K562 (cell line): Measurements from ENCODE around the gene MCCC2. TPM values are rescaled to one million over a fixed set of nuclear protein-coding genes. Genes with fewer than 3 reads are reported as not detected.

ENCODE experiments used
- ATAC-seq: fragments of 200-7000 bp; cut with Tn5 transposase; 3 replicates; pipeline ENCODE4 v1.9.1; 2020; ENCODE audit warnings: moderate library complexity
- BruUV-seq: library from RNA; stranded (reverse); fragments of 400-500 nt; replicated peaks from 2 replicates; lab custom pipeline; 2021; lab: Mats Ljungman, UMichigan
- CTCF ChIA-PET: fragments of 300-600 bp; formaldehyde crosslinking; extraction: SDS; loops from one replicate; lab custom pipeline; 2021; ENCODE audit warnings: low intra/inter-chr PET ratio; lab: Yijun Ruan, JAX
- POLR2A ChIA-PET: fragments of 300-600, 350-650 bp; sonication (Branson Sonifier 250); formaldehyde crosslinking; extraction: SDS; loops from one replicate; lab custom pipeline; 2021; ENCODE audit warnings: antibody characterized with exemption, inconsistent platforms; lab: Yijun Ruan, JAX
- DNase-seq, 4 experiments: peaks; one replicate each; pipeline versions ENCODE4 v3.0.0 to v3.0.0-alpha.2; 2011 to 2018; ENCODE audit warnings: low spot score in 3 of 4, mixed read lengths in 3 of 4; ENCODE audit errors: extremely low read depth in 1 of 4
- FAIRE-seq: peaks from 2 replicates; lab custom pipeline; 2011; peaks lifted over from hg19 to GRCh38; lab: Jason Lieb, UNC
- H2AFZ ChIP-seq: 2 replicates; pipeline ENCODE4 v1.6.0; 2011; ENCODE audit warnings: low read depth, low read length, control low read depth, inconsistent platforms
- H3K27ac ChIP-seq: fragments of 200-600 bp; 3 replicates; pipeline ENCODE4 v1.8.0; 2011; ENCODE audit warnings: low read depth, mild to moderate bottlenecking, control low read depth, inconsistent platforms, low read length, moderate library complexity, mixed read lengths; ENCODE audit errors: extremely low read depth
- H3K27me3 ChIP-seq, 2 experiments: fragments of 300-600 bp in 1 of 2; 2 replicates in 1 of 2; 3 replicates in 1 of 2; pipeline versions ENCODE4 v1.6.0 to v1.8.0; 2011; ENCODE audit warnings: inconsistent platforms in 2 of 2, low read length in 2 of 2, mild to moderate bottlenecking in 1 of 2, mixed read lengths in 1 of 2, moderate library complexity in 1 of 2; ENCODE audit not compliant: control insufficient read depth in 2 of 2, insufficient read depth in 2 of 2
- H3K36me3 ChIP-seq: fragments of 300-600 bp; 3 replicates; pipeline ENCODE4 v1.8.0; 2011; ENCODE audit warnings: mild to moderate bottlenecking, low read length, inconsistent platforms; ENCODE audit not compliant: control insufficient read depth, insufficient read depth
- H3K4me1 ChIP-seq, 2 experiments: fragments of 200-600 bp in 1 of 2; replicated peaks in 1 of 2; 2 replicates in 1 of 2; 3 replicates in 1 of 2; pipeline versions ENCODE4 v1.5.1 to v1.8.0; 2011; ENCODE audit warnings: inconsistent platforms in 2 of 2, low read length in 2 of 2, mild to moderate bottlenecking in 1 of 2, mixed read lengths in 1 of 2, moderate library complexity in 1 of 2; ENCODE audit not compliant: control insufficient read depth in 2 of 2, insufficient read depth in 2 of 2
- H3K4me2 ChIP-seq: 2 replicates; pipeline ENCODE4 v1.6.1; 2011; ENCODE audit warnings: low read length, control low read depth, inconsistent platforms, mixed read lengths; ENCODE audit not compliant: insufficient read depth
- H3K4me3 ChIP-seq: fragments of 200-600 bp; sonication (generic), shearing (Covaris generic); 2 replicates; pipeline ENCODE4 v1.5.1; 2016; ENCODE audit warnings: control low read depth, inconsistent platforms
- H3K79me2 ChIP-seq: fragments of 200-600 bp; 3 replicates; pipeline ENCODE4 v1.8.0; 2011; ENCODE audit warnings: low read length, inconsistent platforms; ENCODE audit not compliant: control insufficient read depth, insufficient read depth
- H3K9ac ChIP-seq, 2 experiments: 2 replicates each; pipeline versions ENCODE4 v1.6.0 to v1.6.1; 2011; ENCODE audit warnings: low read depth in 2 of 2, low read length in 2 of 2, control low read depth in 1 of 2, inconsistent platforms in 1 of 2, mild to moderate bottlenecking in 1 of 2, mixed read lengths in 1 of 2; ENCODE audit not compliant: insufficient read depth in 1 of 2
- H3K9me1 ChIP-seq: one replicate; pipeline ENCODE4 v1.6.0; 2011; ENCODE audit warnings: inconsistent platforms, mild to moderate bottlenecking, low read length, moderate library complexity; ENCODE audit not compliant: control insufficient read depth, insufficient read depth
- H3K9me3 ChIP-seq: replicated peaks from 2 replicates; pipeline ENCODE4 v1.5.1; 2011; ENCODE audit warnings: low read depth, low read length, inconsistent platforms; ENCODE audit not compliant: control insufficient read depth, insufficient read depth
- H4K20me1 ChIP-seq: replicated peaks from 2 replicates; pipeline ENCODE4 v1.6.1; 2011; ENCODE audit warnings: low read length, inconsistent platforms, mixed read lengths; ENCODE audit not compliant: control insufficient read depth, insufficient read depth
- BRF1 ChIP-seq: IDR thresholded peaks from 3 replicates; pipeline ENCODE4 v1.6.1; 2011; ENCODE audit warnings: borderline replicate concordance, mild to moderate bottlenecking; ENCODE audit not compliant: insufficient read length; ENCODE audit errors: extremely low read depth
- CTCFL ChIP-seq: IDR thresholded peaks from 2 replicates; pipeline ENCODE4 v1.6.1; 2011; ENCODE audit warnings: borderline replicate concordance, low read depth, mild to moderate bottlenecking, moderate library complexity, low read length; ENCODE audit not compliant: insufficient read depth, poor library complexity, severe bottlenecking
- ESRRA ChIP-seq: fragments of 450-650 bp; IDR thresholded peaks from 2 replicates; pipeline ENCODE4 v1.6.1; 2014; ENCODE audit warnings: low read depth, mild to moderate bottlenecking, moderate library complexity, borderline replicate concordance
- KLF16 ChIP-seq: IDR thresholded peaks from 2 replicates; pipeline ENCODE4 v1.6.1; 2016; ENCODE audit warnings: antibody characterized with exemption
- RAD21 ChIP-seq, 2 experiments: fragments of 250-450 bp in 1 of 2; fragments of 450-650 bp in 1 of 2; sonication (Bioruptor Pico) in 1 of 2; formaldehyde crosslinking in 1 of 2; IDR thresholded peaks in 1 of 2; conservative IDR thresholded peaks in 1 of 2; 2 replicates each; pipeline versions ENCODE4 v1.4.0 to v1.8.0; 2020 to 2022; ENCODE audit warnings: mild to moderate bottlenecking in 2 of 2, moderate library complexity in 1 of 2
- ZKSCAN8 ChIP-seq: fragments of 200-800 bp; sonication (Bioruptor generic); IDR thresholded peaks from 2 replicates; pipeline ENCODE4 v1.6.1; 2016; ENCODE audit warnings: missing genetic modification characterization, missing compliant biosample characterization
- ZNF134 ChIP-seq: fragments of 250-450 bp; sonication (Bioruptor Pico); conservative IDR thresholded peaks from 2 replicates; pipeline ENCODE4 v1.4.0; 2020
- ZNF589 ChIP-seq: fragments of 200-800 bp; sonication (Bioruptor generic); IDR thresholded peaks from 2 replicates; pipeline ENCODE4 v1.6.1; 2016; ENCODE audit warnings: low read depth, missing genetic modification characterization, missing compliant biosample characterization
- WGBS: fragments of 100-300 bp; shearing (Covaris generic); methylation state at CpG from one replicate; pipeline ENCODE4 v1.1.6; 2016; ENCODE audit warnings: low coverage, mixed read lengths; ENCODE audit not compliant: insufficient coverage; ENCODE audit errors: missing lambda C conversion rate; 5-methylcytosine and 5-hydroxymethylcytosine counted together
- in situ Hi-C: fragments of 300-500 bp; cut with MboI; formaldehyde crosslinking; loops from 4 replicates; pipeline ENCODE4 v1.15.0; 2018; ENCODE audit warnings: inconsistent platforms, mixed read lengths
- intact Hi-C: fragments of 100-400 bp; cut with micrococcal nuclease; formaldehyde crosslinking; loops from 2 replicates; pipeline ENCODE4 v1.14.2; 2022
- polyA plus RNA-seq, 8 experiments: library from polyadenylated mRNA; depleted of rRNA in 4 of 8; stranded (reverse) in 5 of 8; unstranded in 3 of 8; fragments of >200 nt; fragmentation: Nextera tagmentation in 2 of 8; fragmentation: Illumina TruSeq in 1 of 8; extraction: Ambion mirVana in 2 of 8; extraction: Trizol in 1 of 8; gene quantifications; 2 replicates each; pipeline versions ENCODE4 v1.2.1 to v1.2.3, GENCODE V29; 2011 to 2014; ENCODE audit warnings: inconsistent platforms in 1 of 8, missing spikeins in 1 of 8
- total RNA-seq, 7 experiments: library from RNA; depleted of rRNA in 6 of 7; stranded (reverse); fragments of >200 nt in 6 of 7; fragmentation: Illumina TruSeq in 2 of 7; extraction: Trizol in 2 of 7; gene quantifications; 2 replicates each; pipeline versions ENCODE4 v1.2.1 to v1.2.3, GENCODE V29; 2011 to 2021; ENCODE audit warnings: low replicate concordance in 1 of 7
- TF ChIP-seq, protein P1 (sequence below), 3 experiments: IDR thresholded peaks in 2 of 3; conservative IDR thresholded peaks in 1 of 3; 2 replicates each; pipeline ENCODE4 v1.5.1; 2011 to 2012; ENCODE audit warnings: low read length in 3 of 3, mild to moderate bottlenecking in 3 of 3, control low read depth in 2 of 3, improper control_type of control experiment in 1 of 3, inconsistent platforms in 1 of 3, low read depth in 1 of 3, mixed read lengths in 1 of 3, moderate library complexity in 1 of 3; ENCODE audit not compliant: insufficient read depth in 2 of 3

The MCCC2 gene
- total and polyA plus RNA-seq, 9 of the 15 experiments (the other 6 are each of a cell fraction or from before 2014, with no cell fraction given): 17.1 to 77.9 (median 52.5) TPM

DNA sequence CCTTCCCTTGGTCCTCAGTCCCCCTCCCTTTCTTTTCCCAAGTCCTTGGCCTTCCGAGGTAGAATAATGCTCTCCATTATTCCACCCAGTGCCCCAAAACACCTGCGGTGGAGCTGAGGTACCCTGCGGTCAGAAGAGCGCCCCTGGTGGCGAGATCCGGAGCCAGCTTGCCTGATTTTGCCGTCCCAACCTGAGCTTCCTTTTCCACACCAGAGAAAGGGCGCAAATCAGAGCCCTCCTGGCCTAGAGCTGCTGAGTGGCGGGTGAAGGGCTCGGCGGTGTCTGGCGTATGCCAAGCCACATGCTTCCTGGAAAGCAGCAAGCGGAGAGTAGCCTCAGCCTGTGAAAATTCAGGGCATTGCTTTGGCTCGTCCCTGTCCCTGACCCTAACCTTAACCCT is 110.8 kb downstream of the MCCC2 start:
- Histone ChIP-seq H3K4me1 (no peaks in the 10 kb centered on the region), H2AFZ (peak overlapping the region; percentile 53), H4K20me1 (no peaks in the 10 kb centered on the region), H3K9me1 (no peaks in the 10 kb centered on the region), H3K4me3 (no peak overlapping the region), H3K9me3 (no peaks in the 10 kb centered on the region), H3K27me3 (peaks cover 10 to 19% of the 10 kb centered on the region in 2 experiments; a peak in 4 of 5 replicates), H3K4me2 (peak overlapping the region; percentile 56), H3K9ac (0 out of 4 replicates have a peak overlapping the region, but pooled peaks of 1 of the 2 experiments have one; percentile 21), H3K79me2 (no peaks in the 10 kb centered on the region), H3K36me3 (no peaks in the 10 kb centered on the region), H3K27ac (no peak overlapping the region)
- 9% methylated on average over 12 of the region's 14 CpGs for WGBS
- intact Hi-C loops: no loop called here
- FAIRE-seq: peak; percentile 44
- in situ Hi-C loops: no loop called here
- ChIA-PET POLR2A (interaction anchor here (0.6 to 1.0 kb wide), 5 partner anchors 12 to 35 kb away, joined by 3 to 6 read pairs (median 3); no protein-coding TSS in a partner anchor), CTCF (no interaction called here)
- peak; percentile 93 for ATAC-seq
- no TSS peak for BruUV-seq
- peak; percentile 61 to 68 (median 66) for DNase-seq
- TF ChIP-seq CTCFL (peak; percentile 56), BRF1 (no peak), RAD21 (CRISPR knock-in tag; conservative IDR thresholded peaks at IDR 0.05 in 1 of 2, IDR thresholded peaks at IDR 0.05 in 1 of 2) (peak in 1 of 2 experiments; percentile 30; a peak in 2 of 4 replicates), ZKSCAN8 (CRISPR knock-in tag) (no peak), ZNF134 (CRISPR knock-in tag) (no peak), ZNF589 (no peak), KLF16 (peak; percentile 21; the same call in 1 of the 2 replicates), ESRRA (peak; percentile 68; the same call in 1 of the 2 replicates)
- TF ChIP-seq, protein P1, sequence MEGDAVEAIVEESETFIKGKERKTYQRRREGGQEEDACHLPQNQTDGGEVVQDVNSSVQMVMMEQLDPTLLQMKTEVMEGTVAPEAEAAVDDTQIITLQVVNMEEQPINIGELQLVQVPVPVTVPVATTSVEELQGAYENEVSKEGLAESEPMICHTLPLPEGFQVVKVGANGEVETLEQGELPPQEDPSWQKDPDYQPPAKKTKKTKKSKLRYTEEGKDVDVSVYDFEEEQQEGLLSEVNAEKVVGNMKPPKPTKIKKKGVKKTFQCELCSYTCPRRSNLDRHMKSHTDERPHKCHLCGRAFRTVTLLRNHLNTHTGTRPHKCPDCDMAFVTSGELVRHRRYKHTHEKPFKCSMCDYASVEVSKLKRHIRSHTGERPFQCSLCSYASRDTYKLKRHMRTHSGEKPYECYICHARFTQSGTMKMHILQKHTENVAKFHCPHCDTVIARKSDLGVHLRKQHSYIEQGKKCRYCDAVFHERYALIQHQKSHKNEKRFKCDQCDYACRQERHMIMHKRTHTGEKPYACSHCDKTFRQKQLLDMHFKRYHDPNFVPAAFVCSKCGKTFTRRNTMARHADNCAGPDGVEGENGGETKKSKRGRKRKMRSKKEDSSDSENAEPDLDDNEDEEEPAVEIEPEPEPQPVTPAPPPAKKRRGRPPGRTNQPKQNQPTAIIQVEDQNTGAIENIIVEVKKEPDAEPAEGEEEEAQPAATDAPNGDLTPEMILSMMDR (IDR thresholded peaks at IDR 0.05 in 2 of 3, conservative IDR thresholded peaks at IDR 0.05 in 1 of 3; ENCODE audit: insufficient read depth in 2 of 3, low read depth in 1 of 3, low read length in 3 of 3): peak; percentile 70 to 93 (median 71)
